ENCODE measurements around the gene CHRDL1. TPM values are rescaled to one million over a fixed set of nuclear protein-coding genes. Genes with fewer than 3 reads are reported as not detected.
A peak's percentile ranks its signal among the peaks of the same experiment; 100 is the strongest.

Gene CHRDL1
- polyA plus RNA-seq, 3 donors, result not detected

GRCh38 chrX:110733166-110733565, 62.5 kb downstream of the CHRDL1 start:
- no CpG with 5 or more reads among the region's 2 CpGs for WGBS (ENCODE audit: insufficient coverage)
- Histone ChIP-seq H3K9ac (ENCODE audit: insufficient read depth, low read length, poor library complexity, severe bottlenecking) (no peak overlapping the region), H3K27me3 (ENCODE audit: control insufficient read depth in 2 of 2, insufficient read depth in 2 of 2, low read length in 2 of 2) (no peaks in the 10 kb centered on the region), H3K4me1 (ENCODE audit: control insufficient read depth in 1 of 2, insufficient read depth in 2 of 2, low read length in 2 of 2) (no peaks in the 10 kb centered on the region), H3K4me3 (replicated peaks in 1 of 3; ENCODE audit: low read depth in 2 of 3, low read length in 3 of 3) (no peak overlapping the region), H2AFZ (ENCODE audit: insufficient read depth, low read depth, low read length, poor library complexity, severe bottlenecking) (no peak overlapping the region), H3K79me2 (ENCODE audit: insufficient read depth, low read length) (no peaks in the 10 kb centered on the region), H4K20me1 (ENCODE audit: insufficient read depth, low read length) (no peaks in the 10 kb centered on the region), H3K9me3 (replicated peaks in 1 of 2; ENCODE audit: control insufficient read depth in 1 of 2, insufficient read depth in 1 of 2, low read length in 2 of 2) (no peaks in the 10 kb centered on the region), H3K27ac (ENCODE audit: low read depth in 1 of 2, low read length in 2 of 2) (no peak overlapping the region), H3K4me2 (replicated peaks; ENCODE audit: extremely low read depth, low read length, poor library complexity, severe bottlenecking) (no peak overlapping the region), H3K36me3 (replicated peaks in 1 of 2; ENCODE audit: control insufficient read depth in 1 of 2, insufficient read depth in 2 of 2, low read length in 2 of 2) (no peaks in the 10 kb centered on the region)
- Mint-ChIP-seq H3K9me3 (peaks cover 0 to 4% (median 0%) of the 10 kb centered on the region in 7 donors), H3K27me3 (ENCODE audit: low read depth in 3 of 3) (peaks cover 0 to 3% (median 2%) of the 10 kb centered on the region in 3 donors), H3K27ac (peak overlapping the region in 1 of 7 donors; percentile 19), H3K4me1 (no peaks in the 10 kb centered on the region), H3K36me3 (no peaks in the 10 kb centered on the region), H3K4me3 (no peak overlapping the region)
- no peak for DNase-seq
- intact Hi-C loops (cut with micrococcal nuclease), result no loop called here
- TF ChIP-seq CTCF (IDR thresholded peaks at IDR 0.05), result no peak

GRCh38 chrX:110732266-110732665, 63.4 kb downstream of the CHRDL1 start:
- no peaks in the 10 kb centered on the region for H3K36me3 Mint-ChIP-seq
- no peak overlapping the region for H3K4me2 ChIP-seq (replicated peaks; ENCODE audit: extremely low read depth, low read length, poor library complexity, severe bottlenecking)
- peaks cover 0 to 3% (median 2%) of the 10 kb centered on the region in 3 donors for H3K27me3 Mint-ChIP-seq (ENCODE audit: low read depth in 3 of 3)
- H3K27ac Mint-ChIP-seq, result no peak overlapping the region
- no peak for TF ChIP-seq CTCF (IDR thresholded peaks at IDR 0.05)
- intact Hi-C loops (cut with micrococcal nuclease), result no loop called here
- H3K9me3 Mint-ChIP-seq, result peaks cover 0 to 4% (median 0%) of the 10 kb centered on the region in 7 donors
- no peaks in the 10 kb centered on the region for H3K4me1 Mint-ChIP-seq
- no peak overlapping the region for H3K4me3 ChIP-seq (replicated peaks in 1 of 3; ENCODE audit: low read depth in 2 of 3, low read length in 3 of 3)
- no peak overlapping the region for H3K9ac ChIP-seq (ENCODE audit: insufficient read depth, low read length, poor library complexity, severe bottlenecking)
- H3K9me3 ChIP-seq (replicated peaks in 1 of 2; ENCODE audit: control insufficient read depth in 1 of 2, insufficient read depth in 1 of 2, low read length in 2 of 2), result no peaks in the 10 kb centered on the region
- WGBS (ENCODE audit: insufficient coverage), result 95% methylated on average over 3 of the region's 6 CpGs
- no peak overlapping the region for H3K27ac ChIP-seq (ENCODE audit: low read depth in 1 of 2, low read length in 2 of 2)
- H4K20me1 ChIP-seq (ENCODE audit: insufficient read depth, low read length), result no peaks in the 10 kb centered on the region
- no peak overlapping the region for H2AFZ ChIP-seq (ENCODE audit: insufficient read depth, low read depth, low read length, poor library complexity, severe bottlenecking)
- H3K79me2 ChIP-seq (ENCODE audit: insufficient read depth, low read length), result no peaks in the 10 kb centered on the region
- no peak for DNase-seq
- H3K4me3 Mint-ChIP-seq, result no peak overlapping the region
- H3K27me3 ChIP-seq (ENCODE audit: control insufficient read depth in 2 of 2, insufficient read depth in 2 of 2, low read length in 2 of 2), result no peaks in the 10 kb centered on the region
- H3K4me1 ChIP-seq (ENCODE audit: control insufficient read depth in 1 of 2, insufficient read depth in 2 of 2, low read length in 2 of 2), result no peaks in the 10 kb centered on the region
- no peaks in the 10 kb centered on the region for H3K36me3 ChIP-seq (replicated peaks in 1 of 2; ENCODE audit: control insufficient read depth in 1 of 2, insufficient read depth in 2 of 2, low read length in 2 of 2)
